ENCODE data around the gene MRO.

- TF ChIP-seq ZNF687 (IDR thresholded peaks at IDR 0.05) (no peak), MAX (IDR thresholded peaks at IDR 0.05; ENCODE audit: low read depth, low read length) (no peak), POLR2AphosphoS5 (IDR thresholded peaks at IDR 0.05; ENCODE audit: low read length) (no peak), PML (IDR thresholded peaks at IDR 0.05; ENCODE audit: low read length) (no peak), CUX1 (IDR thresholded peaks at IDR 0.05; ENCODE audit: insufficient replicate concordance, low read depth, low read length) (no peak), ZNF207 (IDR thresholded peaks at IDR 0.05; ENCODE audit: borderline replicate concordance) (no peak), FOS (IDR thresholded peaks at IDR 0.05; ENCODE audit: borderline replicate concordance, extremely low read depth, insufficient read length) (no peak), JUNB (IDR thresholded peaks at IDR 0.05) (no peak), REST (IDR thresholded peaks at IDR 0.05; ENCODE audit: low read depth, low read length) (no peak)
Observed at GRCh38 chr18:50757358-50757757, 62.5 kb downstream of the MRO start.
